GM23338 (cell line): ENCODE data around the gene FUBP1.

Experiments
- CTCF ChIP-seq, 2 experiments: fragments of 200-600 bp in 1 of 2; sonication (generic) in 1 of 2; conservative IDR thresholded peaks; 2 replicates each; pipeline versions ENCODE4 v1.5.1 to v1.6.1; 2016 to 2017; ENCODE audit warnings: antibody characterized with exemption in 2 of 2, low read depth in 2 of 2, mild to moderate bottlenecking in 2 of 2, moderate library complexity in 1 of 2
- REST ChIP-seq: IDR thresholded peaks from one replicate; pipeline ENCODE4 v1.6.1; 2018; ENCODE audit warnings: antibody characterized with exemption; ENCODE audit not compliant: unreplicated experiment

GRCh38 chr1:77987919-77988318 lies 9.0 kb upstream of the FUBP1 start:
- TF ChIP-seq CTCF (conservative IDR thresholded peaks at IDR 0.05; ENCODE audit: low read depth in 2 of 2) (no peak), REST (no peak)
